Measurements from ENCODE around the gene TMEM170A.
"Not testable (repeated sequence)": the region's sequence is repeated elsewhere in the genome, so short reads cannot be mapped to it uniquely, and the experiment has no call there.

The TMEM170A gene, protein sequence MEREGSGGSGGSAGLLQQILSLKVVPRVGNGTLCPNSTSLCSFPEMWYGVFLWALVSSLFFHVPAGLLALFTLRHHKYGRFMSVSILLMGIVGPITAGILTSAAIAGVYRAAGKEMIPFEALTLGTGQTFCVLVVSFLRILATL

DNA sequence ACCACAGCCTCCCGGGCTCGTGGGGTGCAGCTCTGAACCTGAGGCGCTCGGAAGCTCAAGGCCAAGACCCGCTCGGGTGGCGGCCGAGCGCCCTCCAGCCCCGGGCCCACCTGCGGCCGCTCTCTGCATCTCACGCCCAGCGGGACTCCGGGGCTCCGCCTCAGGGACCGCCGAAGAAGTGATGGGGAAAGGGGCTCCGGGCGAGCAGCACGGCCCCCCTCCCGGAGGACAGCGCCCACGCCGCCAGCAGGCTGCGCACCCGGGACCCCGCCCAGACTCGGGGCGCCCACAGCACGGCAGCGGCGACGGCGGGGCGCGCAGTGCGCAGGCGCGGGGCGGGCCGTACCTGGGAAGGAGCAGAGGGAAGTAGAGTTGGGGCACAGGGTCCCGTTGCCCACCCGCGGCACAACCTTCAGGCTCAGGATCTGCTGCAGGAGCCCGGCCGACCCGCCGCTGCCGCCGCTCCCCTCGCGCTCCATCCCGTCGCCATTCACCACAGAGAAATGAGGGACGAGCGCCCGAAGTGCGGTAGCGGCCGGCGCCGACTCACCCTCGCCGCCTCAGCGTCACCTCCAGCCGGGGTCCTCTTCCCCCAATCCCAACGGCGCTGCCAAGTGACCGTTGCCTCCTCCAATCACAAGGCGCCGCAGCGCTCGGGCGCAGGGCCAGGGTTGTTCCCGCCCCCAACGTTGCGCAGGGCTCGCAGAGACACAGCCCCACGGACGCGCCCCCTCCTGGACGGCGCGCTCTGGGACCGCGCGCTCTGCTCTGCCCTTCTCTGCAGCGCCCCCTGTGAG is at the start of gene TMEM170A:
Gene TMEM170A (minus strand): TSS at position 568 of the 797 bp plus-strand sequence. CDS start 89 bp downstream, at position 479.
- peak within 1 kb of the TSS; percentile 59 to 91 for H3K4me3 ChIP-seq (ENCODE audit: low read depth in 1 of 2, low read length in 2 of 2)
- peak within 1 kb of the TSS; percentile 76 for H3K27ac ChIP-seq (ENCODE audit: low read length)
- H3K4me1 ChIP-seq (ENCODE audit: control insufficient read depth in 1 of 2, insufficient read depth in 2 of 2, low read length in 2 of 2): peaks cover 15 to 19% of the 10 kb centered on the region in 2 donors
- no peaks in the 10 kb centered on the region for H3K27me3 ChIP-seq (ENCODE audit: low read depth, low read length)
- H3K36me3 ChIP-seq (ENCODE audit: control insufficient read depth in 1 of 2, insufficient read depth in 2 of 2, low read length in 2 of 2): peaks cover 0 to 3% of the 10 kb centered on the region in 2 donors
- H3K9me3 ChIP-seq (ENCODE audit: control insufficient read depth in 1 of 2, low read length in 2 of 2): no peaks in the 10 kb centered on the region

DNA sequence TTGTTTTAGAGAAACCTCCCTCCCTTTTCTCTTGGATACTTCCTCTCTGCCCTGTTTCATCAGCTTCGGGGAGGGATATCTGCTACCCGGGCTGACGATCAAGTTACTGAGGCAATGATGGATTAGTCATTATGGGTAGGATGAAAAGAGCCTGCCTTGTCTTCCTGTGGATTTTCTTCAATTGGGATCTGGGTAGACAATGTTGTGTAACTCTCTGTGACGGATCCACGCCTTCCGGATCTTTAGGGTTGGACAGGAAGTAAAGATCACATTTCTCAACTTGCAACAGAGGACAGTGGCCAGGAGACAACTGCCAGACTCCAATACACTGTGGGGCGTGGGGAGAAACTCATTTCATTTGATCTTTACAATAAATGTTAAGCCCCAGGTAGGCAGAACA is 42.1 kb upstream of the TMEM170A start:
- Histone ChIP-seq H3K9me3 (ENCODE audit: control insufficient read depth in 1 of 2, low read length in 2 of 2) (no peaks in the 10 kb centered on the region), H3K27me3 (ENCODE audit: low read depth, low read length) (no peaks in the 10 kb centered on the region), H3K36me3 (ENCODE audit: control insufficient read depth in 1 of 2, insufficient read depth in 2 of 2, low read length in 2 of 2) (no peaks in the 10 kb centered on the region), H3K27ac (ENCODE audit: low read length) (no peak overlapping the region), H3K4me1 (ENCODE audit: control insufficient read depth in 1 of 2, insufficient read depth in 2 of 2, low read length in 2 of 2) (peaks cover 0 to 5% of the 10 kb centered on the region in 2 donors), H3K4me3 (ENCODE audit: low read depth in 1 of 2, low read length in 2 of 2) (no peak overlapping the region)

DNA sequence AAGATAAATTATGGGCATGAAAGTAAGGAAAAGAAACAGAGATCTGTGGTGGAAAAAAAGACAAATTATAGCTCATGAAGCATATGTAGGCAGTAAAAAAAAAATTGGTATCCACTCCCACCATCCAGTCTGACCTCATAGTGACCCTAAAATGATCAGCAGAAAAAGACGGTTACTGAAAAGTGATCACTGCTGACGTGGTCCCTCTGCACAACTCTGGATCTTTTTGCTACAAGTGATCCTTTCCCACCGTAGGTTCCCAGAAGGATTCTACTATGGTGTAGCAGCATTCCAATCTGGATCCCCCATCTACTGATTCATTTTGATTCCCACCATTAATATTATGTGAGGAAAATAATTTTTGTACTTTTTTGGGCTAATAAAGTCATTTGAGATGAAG is 41.6 kb upstream of the TMEM170A start:
- H3K4me1 ChIP-seq (ENCODE audit: control insufficient read depth in 1 of 2, insufficient read depth in 2 of 2, low read length in 2 of 2): peaks cover 0 to 5% of the 10 kb centered on the region in 2 donors
- no peaks in the 10 kb centered on the region for H3K9me3 ChIP-seq (ENCODE audit: control insufficient read depth in 1 of 2, low read length in 2 of 2)
- no peaks in the 10 kb centered on the region for H3K36me3 ChIP-seq (ENCODE audit: control insufficient read depth in 1 of 2, insufficient read depth in 2 of 2, low read length in 2 of 2)
- H3K27ac ChIP-seq (ENCODE audit: low read length): no peak overlapping the region
- no peaks in the 10 kb centered on the region for H3K27me3 ChIP-seq (ENCODE audit: low read depth, low read length)
- no peak overlapping the region for H3K4me3 ChIP-seq (ENCODE audit: low read depth in 1 of 2, low read length in 2 of 2)

DNA sequence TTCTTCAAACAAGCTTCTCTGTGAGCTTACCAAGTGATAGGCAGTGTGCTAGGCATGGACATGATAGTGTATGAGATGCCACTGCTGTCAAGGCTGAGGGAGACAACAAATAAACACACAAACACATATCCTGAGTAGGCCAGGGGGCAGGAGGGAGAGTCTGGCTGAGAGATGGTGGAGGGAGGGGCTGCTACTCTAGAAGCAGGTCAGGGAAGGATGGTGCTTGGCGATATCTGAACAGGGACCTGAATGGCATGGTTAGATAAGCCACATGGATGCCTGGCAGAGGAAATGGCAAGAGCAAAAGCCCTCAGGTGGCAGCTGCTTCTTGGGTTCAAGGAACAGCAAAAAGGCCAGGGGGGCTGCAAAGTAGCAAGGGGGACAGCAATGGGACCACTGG is 39.3 kb upstream of the TMEM170A start:
- H3K9me3 ChIP-seq (ENCODE audit: control insufficient read depth in 1 of 2, low read length in 2 of 2): no peaks in the 10 kb centered on the region
- H3K36me3 ChIP-seq (ENCODE audit: control insufficient read depth in 1 of 2, insufficient read depth in 2 of 2, low read length in 2 of 2): no peaks in the 10 kb centered on the region
- no peak overlapping the region for H3K4me3 ChIP-seq (ENCODE audit: low read depth in 1 of 2, low read length in 2 of 2)
- H3K4me1 ChIP-seq (ENCODE audit: control insufficient read depth in 1 of 2, insufficient read depth in 2 of 2, low read length in 2 of 2): peaks cover 0 to 5% of the 10 kb centered on the region in 2 donors
- H3K27me3 ChIP-seq (ENCODE audit: low read depth, low read length): no peaks in the 10 kb centered on the region
- no peak overlapping the region for H3K27ac ChIP-seq (ENCODE audit: low read length)

DNA sequence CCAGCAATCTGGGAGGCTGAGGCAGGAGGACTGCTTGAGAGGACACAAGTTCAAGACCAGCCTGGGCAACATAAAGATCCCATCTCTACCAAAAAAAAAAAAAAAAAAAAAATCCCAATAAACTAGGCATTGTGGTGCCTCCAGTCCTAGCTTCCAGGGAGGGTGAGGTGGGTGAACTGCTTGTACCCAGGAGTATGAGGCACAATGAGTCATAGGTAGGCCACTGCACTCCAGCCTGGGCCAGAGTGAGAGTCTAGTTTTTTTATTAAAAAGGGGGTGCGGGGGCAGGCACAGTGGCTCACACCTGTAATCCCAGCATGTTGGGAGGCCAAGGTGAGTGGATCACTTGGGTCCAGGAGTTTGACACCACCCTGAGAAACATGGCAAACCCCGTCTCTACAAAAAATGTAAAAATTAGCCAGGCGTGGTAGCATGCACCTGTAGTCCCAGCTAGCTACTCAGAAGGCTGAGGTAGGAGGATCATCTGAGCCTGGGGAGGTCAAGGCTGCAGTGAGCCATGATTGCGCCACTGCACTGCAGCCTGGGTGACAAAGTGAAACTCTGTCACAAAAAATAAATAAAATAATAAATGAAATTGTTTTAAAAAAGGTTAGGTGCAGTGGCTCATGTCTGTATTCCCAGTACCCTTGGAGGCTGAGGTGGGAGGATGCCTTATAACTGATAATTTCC is 38.6 kb upstream of the TMEM170A start:
- H3K27me3 ChIP-seq (ENCODE audit: low read depth, low read length): no peaks in the 10 kb centered on the region
- H3K4me3 ChIP-seq (ENCODE audit: low read depth in 1 of 2, low read length in 2 of 2): no peak overlapping the region
- H3K36me3 ChIP-seq (ENCODE audit: control insufficient read depth in 1 of 2, insufficient read depth in 2 of 2, low read length in 2 of 2): no peaks in the 10 kb centered on the region
- H3K9me3 ChIP-seq (ENCODE audit: control insufficient read depth in 1 of 2, low read length in 2 of 2): no peaks in the 10 kb centered on the region
- peaks cover 0 to 5% of the 10 kb centered on the region in 2 donors for H3K4me1 ChIP-seq (ENCODE audit: control insufficient read depth in 1 of 2, insufficient read depth in 2 of 2, low read length in 2 of 2)
- no peak overlapping the region for H3K27ac ChIP-seq (ENCODE audit: low read length)

DNA sequence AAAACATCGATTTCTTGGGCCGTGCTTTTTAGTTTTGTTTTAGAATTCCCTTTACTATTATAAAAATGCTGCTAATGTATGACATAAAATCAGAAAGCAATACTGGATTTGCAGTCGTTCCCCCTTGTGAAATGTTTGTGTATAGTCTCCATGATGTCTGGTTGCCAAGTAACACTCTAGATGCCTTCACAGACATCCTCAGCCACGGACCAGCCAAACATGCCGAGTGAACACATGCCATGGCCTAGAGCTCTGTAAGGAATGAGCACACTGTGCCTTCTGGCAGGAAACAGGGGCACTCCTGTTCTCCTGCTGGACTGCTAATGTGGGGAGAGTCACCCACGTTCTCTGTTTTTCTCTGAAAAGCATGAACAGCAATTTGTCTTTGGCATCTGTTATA is 37.3 kb upstream of the TMEM170A start:
- not testable (repeated sequence) for H3K36me3 ChIP-seq (ENCODE audit: control insufficient read depth in 1 of 2, insufficient read depth in 2 of 2, low read length in 2 of 2); H3K27ac ChIP-seq (ENCODE audit: low read length); H3K4me3 ChIP-seq (ENCODE audit: low read depth in 1 of 2, low read length in 2 of 2); H3K4me1 ChIP-seq (ENCODE audit: control insufficient read depth in 1 of 2, insufficient read depth in 2 of 2, low read length in 2 of 2); H3K9me3 ChIP-seq (ENCODE audit: control insufficient read depth in 1 of 2, low read length in 2 of 2); H3K27me3 ChIP-seq (ENCODE audit: low read depth, low read length)

DNA sequence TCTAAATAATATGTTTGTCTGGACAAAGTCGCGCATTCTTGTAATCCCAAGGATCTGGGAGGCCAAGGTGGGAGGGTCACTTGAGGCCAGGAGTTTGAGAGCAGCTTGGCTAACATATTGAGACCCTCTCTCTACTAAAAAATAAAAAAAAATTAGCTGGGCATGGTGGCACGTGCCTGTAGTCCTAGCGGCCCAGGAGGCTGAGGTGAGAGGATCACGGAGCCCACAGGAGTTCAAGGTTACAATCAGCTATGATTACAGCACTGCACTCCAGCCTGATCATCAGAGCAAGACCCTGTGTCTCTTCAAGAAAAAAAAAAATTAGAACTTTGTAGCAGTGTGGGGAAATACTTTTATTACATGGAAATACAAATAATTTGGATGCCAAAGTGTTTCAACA is 36.9 kb upstream of the TMEM170A start:
- Histone ChIP-seq H3K27ac (ENCODE audit: low read length) (no peak overlapping the region), H3K36me3 (ENCODE audit: control insufficient read depth in 1 of 2, insufficient read depth in 2 of 2, low read length in 2 of 2) (no peaks in the 10 kb centered on the region), H3K27me3 (ENCODE audit: low read depth, low read length) (no peaks in the 10 kb centered on the region), H3K4me3 (ENCODE audit: low read depth in 1 of 2, low read length in 2 of 2) (no peak overlapping the region), H3K4me1 (ENCODE audit: control insufficient read depth in 1 of 2, insufficient read depth in 2 of 2, low read length in 2 of 2) (peaks cover 0 to 5% of the 10 kb centered on the region in 2 donors), H3K9me3 (ENCODE audit: control insufficient read depth in 1 of 2, low read length in 2 of 2) (no peaks in the 10 kb centered on the region)

DNA sequence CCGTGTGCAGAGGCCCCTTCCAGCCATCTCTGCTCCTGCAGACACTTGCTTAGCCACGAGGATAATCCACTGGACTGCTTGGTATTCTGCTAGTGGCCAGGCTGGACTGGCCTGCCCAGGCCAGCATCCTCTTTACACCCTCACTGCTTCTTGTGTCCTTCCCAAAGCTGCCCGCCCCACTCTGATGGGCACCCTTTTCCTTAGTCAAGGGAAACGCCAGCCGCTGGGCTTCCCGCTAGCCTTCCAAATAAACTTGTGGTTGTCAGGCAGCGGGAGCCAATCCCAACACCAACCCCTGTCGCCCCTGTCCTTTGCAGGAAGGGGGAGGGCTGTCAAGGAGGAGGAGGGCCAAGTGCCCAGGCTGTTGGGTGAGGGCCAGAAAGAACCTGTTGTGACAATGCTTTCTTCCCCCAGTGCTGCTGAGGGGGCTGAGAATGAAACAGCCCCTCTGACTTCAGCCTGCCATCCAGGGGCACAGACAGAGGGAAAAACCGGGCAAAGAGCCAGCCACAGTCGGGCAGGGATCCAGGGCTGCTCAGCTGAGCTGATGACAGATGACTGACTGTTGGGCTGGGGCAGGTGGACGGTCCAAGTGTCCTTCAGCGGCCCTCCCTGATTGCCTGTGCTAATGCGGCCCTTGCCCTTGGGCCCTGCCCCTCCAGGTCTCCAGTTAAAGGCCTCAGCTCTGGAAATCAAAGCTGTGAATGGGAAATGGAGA is 34.3 kb upstream of the TMEM170A start:
- not testable (repeated sequence) for H3K27ac ChIP-seq (ENCODE audit: low read length); H3K9me3 ChIP-seq (ENCODE audit: control insufficient read depth in 1 of 2, low read length in 2 of 2); H3K36me3 ChIP-seq (ENCODE audit: control insufficient read depth in 1 of 2, insufficient read depth in 2 of 2, low read length in 2 of 2); H3K27me3 ChIP-seq (ENCODE audit: low read depth, low read length); H3K4me3 ChIP-seq (ENCODE audit: low read depth in 1 of 2, low read length in 2 of 2)
- peaks cover 3 to 20% of the 10 kb centered on the region in 2 donors for H3K4me1 ChIP-seq (ENCODE audit: control insufficient read depth in 1 of 2, insufficient read depth in 2 of 2, low read length in 2 of 2)

DNA sequence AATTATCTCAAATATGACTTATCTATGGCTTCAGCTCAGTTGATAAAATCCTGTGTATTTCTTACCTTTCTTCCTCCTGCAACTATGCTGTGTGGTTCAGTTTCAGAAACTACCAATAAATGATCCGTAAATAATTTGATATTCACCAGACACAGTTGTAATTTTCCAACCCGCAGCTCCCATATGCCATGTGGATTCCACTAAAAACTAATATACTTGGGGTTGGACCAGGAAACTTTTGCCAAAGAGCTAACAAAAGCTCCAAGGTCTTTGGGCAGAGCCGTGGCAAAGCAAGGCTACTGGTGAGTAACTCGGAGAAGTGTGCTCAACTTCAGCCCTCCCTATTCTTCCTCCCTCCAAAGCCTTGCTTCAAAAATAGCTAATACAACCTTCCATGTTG is 33.1 kb upstream of the TMEM170A start:
- Histone ChIP-seq H3K9me3 (ENCODE audit: control insufficient read depth in 1 of 2, low read length in 2 of 2) (no peaks in the 10 kb centered on the region), H3K27me3 (ENCODE audit: low read depth, low read length) (peaks cover 9% of the 10 kb centered on the region), H3K27ac (ENCODE audit: low read length) (no peak overlapping the region), H3K4me3 (ENCODE audit: low read depth in 1 of 2, low read length in 2 of 2) (no peak overlapping the region), H3K4me1 (ENCODE audit: control insufficient read depth in 1 of 2, insufficient read depth in 2 of 2, low read length in 2 of 2) (peaks cover 3 to 20% of the 10 kb centered on the region in 2 donors), H3K36me3 (ENCODE audit: control insufficient read depth in 1 of 2, insufficient read depth in 2 of 2, low read length in 2 of 2) (no peaks in the 10 kb centered on the region)

DNA sequence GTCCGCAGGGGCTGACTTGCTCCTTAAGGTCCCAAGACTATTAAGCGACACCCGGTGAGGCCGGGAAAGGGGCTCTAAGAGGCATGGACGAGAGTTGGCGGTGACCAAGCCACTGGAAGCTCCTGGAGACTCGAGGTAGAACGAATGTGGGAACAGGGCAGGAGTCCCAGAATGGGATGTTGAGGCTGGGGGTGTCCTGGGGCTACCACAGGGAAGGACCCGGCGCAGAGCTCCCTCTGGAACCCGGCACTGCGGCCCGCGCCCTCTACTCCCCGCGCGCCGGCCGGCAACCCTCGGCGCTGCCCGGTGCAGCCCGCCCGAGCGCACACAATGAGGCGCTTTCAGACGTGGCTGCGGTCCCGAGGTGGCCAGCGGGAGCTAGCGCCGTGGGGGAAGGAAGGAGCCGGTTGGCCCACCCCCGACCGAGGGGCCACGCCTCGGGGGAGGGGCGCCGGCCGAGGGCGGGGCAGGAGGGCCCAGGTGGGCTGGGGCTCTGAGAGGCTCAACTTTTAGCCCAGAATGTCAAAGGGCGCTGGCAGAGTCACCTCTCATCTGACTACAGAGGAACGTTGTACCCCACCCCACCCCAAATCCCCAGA is 30.7 kb upstream of the TMEM170A start, which contains the start of gene CHST6:
Gene CHST6 (minus strand): TSS at position 366 of the 599 bp plus-strand sequence. CDS start 15,613 bp downstream, outside the sequence.
- H3K27ac ChIP-seq (ENCODE audit: low read length): no peak within 1 kb of the TSS
- peaks cover 3 to 15% of the 10 kb centered on the region in 2 donors for H3K4me1 ChIP-seq (ENCODE audit: control insufficient read depth in 1 of 2, insufficient read depth in 2 of 2, low read length in 2 of 2)
- no peaks in the 10 kb centered on the region for H3K9me3 ChIP-seq (ENCODE audit: control insufficient read depth in 1 of 2, low read length in 2 of 2)
- peaks cover 9% of the 10 kb centered on the region for H3K27me3 ChIP-seq (ENCODE audit: low read depth, low read length)
- H3K4me3 ChIP-seq (ENCODE audit: low read depth in 1 of 2, low read length in 2 of 2): peak within 1 kb of the TSS; percentile 46 to 68
- no peaks in the 10 kb centered on the region for H3K36me3 ChIP-seq (ENCODE audit: control insufficient read depth in 1 of 2, insufficient read depth in 2 of 2, low read length in 2 of 2)

All from muscle layer of duodenum (tissue), 2 donors.